Activated naive CD4-positive, alpha-beta T cell treated with anti-CD3 and anti-CD28 coated beads, Interleukin-2, amount 50 U/mL, for 72 hours (primary cell): ENCODE data around the gene RBKS. TPM values are rescaled to one million over a fixed set of nuclear protein-coding genes. Genes with fewer than 3 reads are reported as not detected.

ENCODE experiments used
- ATAC-seq, 2 donors: fragments of 150-1000 bp; cut with Tn5 transposase; 2 replicates each; pipeline ENCODE4 v1.10.0; 2021; ENCODE audit warnings: mild to moderate bottlenecking in 2 of 2, moderate library complexity in 2 of 2
- DNase-seq, 2 donors: peaks; one replicate each; pipeline ENCODE4 v3.0.0; 2021 to 2022; ENCODE audit warnings: low spot score in 2 of 2
- H3K27ac Mint-ChIP-seq, 2 donors: one replicate each; pipeline ENCODE4 v1.8.0; 2022; ENCODE audit warnings: mild to moderate bottlenecking in 2 of 2, mixed read lengths in 2 of 2
- H3K36me3 Mint-ChIP-seq, 2 donors: one replicate each; pipeline ENCODE4 v1.8.0; 2022; ENCODE audit warnings: mixed read lengths in 2 of 2
- H3K9me3 Mint-ChIP-seq, 2 donors: one replicate each; pipeline ENCODE4 v1.8.0; 2022; ENCODE audit warnings: mixed read lengths in 2 of 2
- total RNA-seq, 2 donors: library from RNA; stranded (reverse); gene quantifications; one replicate each; pipeline ENCODE4 v1.2.3, GENCODE V29; 2022

Gene RBKS
- total RNA-seq, 2 donors from 2014 or later = 1.5 to 12.1 TPM

DNA sequence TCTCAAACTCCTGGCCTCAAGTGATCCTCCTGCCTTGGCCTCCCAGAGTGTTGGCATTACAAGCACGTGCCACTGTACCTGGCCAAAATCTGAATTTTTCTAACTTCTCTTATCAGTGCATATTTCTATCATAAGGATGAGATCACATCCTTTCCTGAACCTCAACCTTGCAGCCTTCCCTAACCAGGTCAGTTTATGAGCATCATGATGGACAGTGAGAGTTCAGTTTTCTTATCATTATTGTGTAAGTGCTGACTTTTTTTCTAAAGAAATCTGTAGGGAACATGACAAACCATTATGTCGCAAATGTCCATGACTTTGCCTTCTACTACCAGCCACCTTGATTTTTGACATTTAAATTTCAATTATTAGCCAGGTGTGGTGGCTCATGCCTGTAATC is 87.1 kb downstream of the RBKS start:
- DNase-seq (no peak), ATAC-seq (no peak)
- no peaks in the 10 kb centered on the region for H3K36me3 Mint-ChIP-seq
- H3K9me3 Mint-ChIP-seq = no peaks in the 10 kb centered on the region
- peak overlapping the region in 1 of 2 donors; percentile 4 for H3K27ac Mint-ChIP-seq

DNA sequence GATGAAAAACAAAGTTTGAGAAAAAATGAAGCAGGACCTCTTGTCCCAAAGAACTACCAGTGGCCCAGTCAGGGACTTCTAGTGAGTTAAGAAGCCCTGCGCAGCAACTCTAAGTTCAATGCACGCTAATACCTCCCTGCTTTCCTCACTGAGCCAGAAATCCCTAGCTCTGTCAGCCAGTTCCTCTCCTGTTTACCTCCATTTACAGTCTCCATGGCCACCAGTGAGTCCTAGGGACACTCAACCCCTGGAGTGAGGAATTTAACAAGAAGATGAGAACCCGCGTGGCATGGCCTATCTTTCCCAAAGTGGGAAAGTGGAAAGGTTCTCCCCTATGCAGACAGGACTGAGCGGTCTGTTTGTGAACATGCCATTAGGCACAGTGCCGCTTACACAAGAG is 87.6 kb downstream of the RBKS start:
- DNase-seq (no peak), ATAC-seq (no peak)
- no peaks in the 10 kb centered on the region for H3K9me3 Mint-ChIP-seq

DNA sequence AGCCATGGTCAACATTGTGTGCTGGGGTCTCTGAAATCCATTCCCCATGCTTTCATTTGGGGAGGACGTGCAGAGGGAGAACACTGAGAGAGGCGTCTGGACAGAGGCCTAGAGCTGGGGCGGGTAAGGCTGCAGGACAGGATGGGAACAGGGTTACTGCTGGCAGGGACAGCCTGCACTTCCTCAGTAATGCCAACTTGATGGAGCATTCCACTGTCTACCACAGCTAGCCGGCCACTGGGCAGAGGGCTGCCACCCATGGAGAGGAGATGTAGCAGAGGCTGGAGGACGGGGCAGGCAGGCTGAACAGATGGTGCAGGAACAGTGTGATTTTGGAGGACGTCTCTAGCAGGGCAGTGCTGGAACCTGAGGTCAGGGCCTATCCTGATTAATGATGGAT is 89.3 kb downstream of the RBKS start:
- no peaks in the 10 kb centered on the region for H3K9me3 Mint-ChIP-seq
- H3K27ac Mint-ChIP-seq = peak overlapping the region in 1 of 2 donors; percentile 22
- no peaks in the 10 kb centered on the region for H3K36me3 Mint-ChIP-seq
- DNase-seq (no peak), ATAC-seq (no peak)

More for the DNA sequence above, 87.6 kb downstream of the RBKS start:
- Mint-ChIP-seq H3K27ac (no peak overlapping the region), H3K36me3 (no peaks in the 10 kb centered on the region)

DNA sequence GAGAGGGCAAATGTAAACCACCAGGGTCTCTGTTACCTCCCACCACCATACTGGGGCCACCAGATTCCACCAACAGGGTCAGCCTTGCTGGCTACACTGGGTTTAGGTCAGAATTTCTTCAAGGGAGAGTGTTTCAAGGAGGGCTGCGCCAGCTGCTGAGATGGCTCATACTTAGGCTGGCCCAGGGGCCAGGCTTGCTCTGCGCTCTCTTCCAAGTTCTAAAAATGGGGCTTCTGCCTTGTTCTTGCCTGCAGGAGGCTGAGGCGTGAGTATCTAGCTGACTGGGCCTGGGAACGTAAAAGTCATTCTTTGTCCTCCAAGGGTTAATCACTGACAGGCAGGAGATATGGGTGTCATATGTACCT is 90.6 kb downstream of the RBKS start:
- H3K27ac Mint-ChIP-seq = no peak overlapping the region
- no peak for DNase-seq
- H3K9me3 Mint-ChIP-seq = no peaks in the 10 kb centered on the region
- no peaks in the 10 kb centered on the region for H3K36me3 Mint-ChIP-seq
- ATAC-seq = no peak

DNA sequence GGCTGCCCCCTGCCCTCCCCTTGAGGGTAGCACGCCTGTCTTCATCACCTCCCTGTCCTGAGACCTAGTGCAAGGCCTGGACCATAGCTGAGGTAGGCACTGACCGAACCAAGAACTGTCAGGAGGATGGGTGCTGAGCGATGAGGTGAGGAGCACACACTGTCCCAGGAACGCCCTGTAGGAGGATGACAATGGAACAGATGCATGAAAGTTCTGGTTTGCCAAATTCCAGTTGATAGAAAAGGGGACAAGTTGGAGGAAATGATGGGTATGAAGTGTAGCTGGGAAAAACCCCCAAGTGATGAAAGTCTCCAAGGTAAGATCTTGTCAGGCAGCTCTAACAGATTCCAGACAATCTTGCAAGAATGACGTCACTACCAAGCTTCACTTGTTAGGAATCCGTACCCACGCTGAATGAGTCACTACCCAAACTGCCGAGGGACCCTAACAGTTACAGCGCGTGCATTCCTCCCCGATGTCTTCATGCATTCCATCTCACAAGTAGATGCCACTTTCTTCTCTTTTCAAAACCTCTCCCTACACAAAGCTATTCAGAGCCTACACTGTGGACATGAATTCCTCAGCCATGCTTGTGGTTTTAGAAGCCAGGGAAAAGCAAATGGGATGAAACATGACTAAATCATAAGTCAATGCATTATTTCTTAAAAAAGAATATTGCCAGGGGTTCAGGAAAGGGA is 91.1 kb downstream of the RBKS start:
- Mint-ChIP-seq H3K36me3 (no peaks in the 10 kb centered on the region), H3K27ac (no peak overlapping the region), H3K9me3 (no peaks in the 10 kb centered on the region)
- DNase-seq (no peak), ATAC-seq (no peak)

DNA sequence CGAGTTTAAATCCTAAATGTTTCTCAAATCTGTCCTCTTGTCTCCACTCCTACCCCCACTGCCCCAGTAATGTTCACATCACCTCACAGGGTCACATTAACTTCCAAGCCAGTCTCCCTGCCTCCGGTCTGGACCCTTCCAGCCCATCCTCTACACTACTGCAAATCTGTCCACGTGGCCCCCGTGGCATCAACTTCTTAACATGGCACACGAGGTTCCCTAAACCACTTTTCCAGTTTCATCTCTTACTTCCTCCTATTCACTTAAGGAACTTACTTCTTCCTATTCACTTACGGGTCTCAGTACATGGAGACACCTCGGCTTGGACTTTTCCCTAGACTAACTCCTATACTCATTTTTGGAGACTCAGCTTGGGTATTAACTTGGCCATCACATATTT is 91.7 kb downstream of the RBKS start:
- Mint-ChIP-seq H3K36me3 (no peaks in the 10 kb centered on the region), H3K9me3 (no peaks in the 10 kb centered on the region), H3K27ac (no peak overlapping the region)
- DNase-seq (no peak), ATAC-seq (no peak)

DNA sequence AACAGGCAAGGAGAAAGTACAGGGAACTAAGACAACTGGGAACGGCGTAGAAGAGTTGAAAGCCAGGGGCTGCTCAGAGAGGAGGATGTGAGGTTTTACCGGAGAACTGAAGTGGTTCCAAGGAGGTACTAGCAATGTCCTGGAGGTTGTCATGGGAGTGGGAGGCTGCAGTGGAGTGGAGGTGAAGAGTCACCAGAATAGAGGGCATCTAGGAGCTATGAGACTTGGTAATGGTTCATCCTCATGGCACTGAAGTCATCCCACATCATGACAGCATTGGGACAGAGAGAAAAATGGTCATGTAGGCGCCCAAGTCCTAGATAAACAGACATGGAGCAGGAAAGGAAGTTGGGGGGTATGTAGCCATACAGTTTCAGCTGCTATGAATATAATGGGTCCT is 92.3 kb downstream of the RBKS start:
- DNase-seq (no peak), ATAC-seq (no peak)

DNA sequence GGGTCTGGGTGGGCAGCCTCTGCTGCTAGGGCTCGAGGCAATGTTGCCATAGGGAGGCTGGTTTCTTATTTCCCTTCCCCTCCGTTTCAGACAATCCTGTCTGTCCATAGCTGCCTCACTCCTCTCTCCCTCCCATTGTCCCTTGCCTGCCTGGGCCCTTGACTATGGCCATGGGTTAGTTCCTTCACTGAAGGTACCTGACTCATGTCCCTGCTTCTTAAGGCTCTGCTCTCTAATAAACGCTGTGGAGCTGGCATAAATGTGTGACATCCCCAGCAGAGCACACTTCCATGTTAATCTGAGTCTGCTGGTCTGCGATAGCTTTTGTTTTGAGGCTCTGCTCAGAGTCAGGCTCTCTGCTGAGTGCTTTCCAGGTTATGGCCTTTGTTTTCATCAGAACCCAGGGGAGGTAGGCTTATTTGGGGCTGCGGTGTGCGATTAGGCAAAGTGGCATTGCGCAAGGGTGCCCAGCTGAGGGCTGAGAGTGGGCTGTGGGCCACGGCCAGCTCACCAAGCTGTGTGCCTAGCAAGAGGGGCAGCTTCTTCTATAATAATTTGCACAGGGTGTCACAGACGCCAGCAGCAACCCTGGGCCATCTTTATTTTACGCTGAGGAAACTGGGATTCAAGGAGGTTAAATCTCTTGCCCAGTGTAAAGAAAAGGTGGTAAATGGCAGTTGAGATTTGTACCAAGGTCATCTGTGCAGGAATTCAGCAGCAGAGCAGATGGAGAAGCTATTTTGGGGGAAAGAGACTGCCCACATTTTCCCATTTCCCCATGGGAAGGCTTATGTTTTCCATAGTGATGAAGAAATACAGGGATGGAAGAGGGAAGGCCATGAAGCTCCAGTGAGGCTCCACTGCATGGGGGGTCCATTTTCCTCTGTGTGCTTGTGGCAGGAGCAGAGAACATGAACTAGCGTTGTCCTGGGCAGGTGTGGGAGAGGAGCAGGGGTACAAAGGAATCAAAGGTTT is 93.1 kb downstream of the RBKS start:
- ATAC-seq = no peak
- DNase-seq = no peak
- Mint-ChIP-seq H3K9me3 (no peaks in the 10 kb centered on the region), H3K36me3 (no peaks in the 10 kb centered on the region), H3K27ac (peak overlapping the region in 1 of 2 donors; percentile 51)

More for the DNA sequence above, 92.3 kb downstream of the RBKS start:
- H3K27ac Mint-ChIP-seq = peak overlapping the region in 1 of 2 donors; percentile 51
- no peaks in the 10 kb centered on the region for H3K9me3 Mint-ChIP-seq
- H3K36me3 Mint-ChIP-seq = no peaks in the 10 kb centered on the region

DNA sequence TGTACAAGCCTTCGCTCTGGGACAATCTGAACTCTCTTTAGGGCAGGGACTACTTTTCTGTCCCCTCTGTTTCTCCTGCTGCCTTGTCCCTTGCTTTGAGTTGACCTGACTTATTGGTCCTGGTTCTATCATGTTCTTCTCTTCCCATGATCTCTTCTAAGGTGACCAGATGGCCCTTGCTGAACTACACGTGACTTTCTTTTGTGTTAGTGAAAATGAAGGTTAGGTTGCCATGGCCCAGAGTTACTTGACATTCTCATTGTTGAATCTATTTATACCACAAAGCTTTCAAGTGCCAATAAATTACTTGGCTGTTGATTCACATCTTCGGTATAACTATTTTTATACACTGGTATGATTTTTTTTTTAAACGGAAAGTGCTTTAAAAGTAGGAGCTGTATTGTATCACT is 94.3 kb downstream of the RBKS start:
- ATAC-seq = no peak

DNA sequence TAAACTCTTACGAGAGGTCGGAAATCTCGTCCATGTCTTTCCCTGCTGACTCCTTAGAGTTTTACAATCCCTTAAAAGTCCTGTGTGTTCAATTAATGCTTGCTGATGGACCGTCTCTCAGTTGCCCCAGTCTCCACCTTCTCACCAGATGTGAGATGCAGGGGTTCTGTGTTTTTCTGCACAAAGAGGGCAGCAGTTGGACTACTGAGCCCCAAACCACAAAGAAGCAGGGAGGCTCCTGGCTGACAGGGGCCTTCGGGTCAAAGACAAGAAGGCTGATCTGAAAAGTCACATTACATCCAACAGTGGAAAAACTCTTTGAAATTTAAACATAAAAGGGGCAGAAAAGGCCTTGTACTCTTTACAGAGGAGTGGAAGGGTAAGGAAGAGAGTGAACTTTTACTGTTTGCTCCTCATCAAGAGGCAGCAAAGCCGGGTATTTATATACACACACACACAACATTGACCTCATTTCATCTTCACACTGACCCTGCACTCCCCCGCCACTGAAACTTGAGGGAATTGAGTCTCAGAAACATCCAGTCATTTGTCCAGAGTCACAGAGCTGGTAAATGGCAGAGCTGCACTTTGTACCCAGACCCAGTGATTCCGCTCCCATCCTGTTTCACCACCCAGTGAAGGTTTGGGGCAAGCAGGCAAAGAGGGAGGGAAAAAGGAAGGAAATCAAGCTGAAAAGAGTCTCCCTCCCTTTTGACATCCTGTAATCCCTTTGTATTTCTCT is 94.9 kb downstream of the RBKS start:
- DNase-seq (no peak), ATAC-seq (no peak)
- Mint-ChIP-seq H3K9me3 (no peaks in the 10 kb centered on the region), H3K36me3 (no peaks in the 10 kb centered on the region), H3K27ac (no peak overlapping the region)

More for the DNA sequence above, 94.3 kb downstream of the RBKS start:
- DNase-seq = no peak
- H3K9me3 Mint-ChIP-seq = no peaks in the 10 kb centered on the region
- no peaks in the 10 kb centered on the region for H3K36me3 Mint-ChIP-seq
- H3K27ac Mint-ChIP-seq = no peak overlapping the region

DNA sequence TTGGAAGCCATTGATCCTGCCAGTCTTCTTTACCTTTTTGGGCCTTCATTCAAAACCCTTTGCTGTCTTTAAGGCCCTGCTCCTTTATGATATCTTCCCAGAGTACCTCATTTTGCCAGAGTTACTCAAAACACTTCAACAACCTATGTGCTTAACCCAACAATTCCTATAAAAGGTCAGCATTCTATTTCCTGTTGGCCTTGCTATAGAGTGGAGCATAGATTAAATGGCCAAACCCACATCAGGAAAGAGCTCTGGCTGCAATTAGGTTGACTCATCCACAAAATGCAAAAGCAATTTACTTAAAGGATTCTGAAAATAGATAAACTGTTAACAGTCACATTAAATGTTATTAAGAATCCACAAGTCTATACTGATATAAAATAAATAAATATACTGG is 97.4 kb downstream of the RBKS start:
- H3K9me3 Mint-ChIP-seq = no peaks in the 10 kb centered on the region
- ATAC-seq (no peak), DNase-seq (no peak)

DNA sequence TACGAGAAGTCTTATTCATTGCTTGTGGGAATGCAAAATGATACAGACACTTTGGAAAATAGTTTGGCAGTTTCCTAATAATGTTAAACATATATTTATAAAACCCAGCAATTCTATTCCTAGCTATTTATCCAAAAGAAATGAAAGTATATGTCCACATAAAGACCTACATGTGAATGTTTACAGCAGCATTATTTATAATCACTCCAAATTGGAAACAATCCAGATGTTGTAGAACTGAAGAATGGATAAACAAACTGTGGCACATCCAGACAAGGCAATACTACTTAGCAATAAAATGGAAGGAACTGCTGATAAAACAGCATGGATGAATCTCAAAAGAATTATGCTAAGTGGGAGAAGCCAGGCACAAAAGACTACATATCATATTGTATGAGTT is 99.4 kb downstream of the RBKS start:
- Mint-ChIP-seq H3K9me3 (no peaks in the 10 kb centered on the region), H3K27ac (no peak overlapping the region)
- no peak for ATAC-seq

More for the DNA sequence above, 97.4 kb downstream of the RBKS start:
- Mint-ChIP-seq H3K27ac (no peak overlapping the region), H3K36me3 (no peaks in the 10 kb centered on the region)

DNA sequence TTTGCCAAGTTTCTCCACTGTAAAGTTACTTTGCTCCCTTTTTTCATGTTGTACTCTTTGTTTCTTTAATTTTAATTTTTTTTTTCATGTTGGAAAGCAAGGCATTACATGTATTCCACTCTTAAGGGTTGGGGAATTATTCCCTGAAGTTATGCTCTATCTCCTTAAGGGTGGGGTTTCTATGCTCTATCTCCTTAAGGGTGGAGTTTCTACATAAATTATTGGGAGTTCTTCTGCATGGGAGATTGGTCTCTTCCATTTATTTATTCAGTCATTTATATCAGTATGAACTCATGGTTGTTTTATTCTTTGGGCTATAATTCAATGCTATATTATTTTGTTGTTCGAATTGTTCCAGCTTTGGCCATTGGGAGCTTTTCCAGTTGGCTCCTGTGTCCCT is 107.5 kb downstream of the RBKS start:
- Mint-ChIP-seq H3K9me3 (no peaks in the 10 kb centered on the region), H3K27ac (no peak overlapping the region), H3K36me3 (peaks cover 0 to 21% of the 10 kb centered on the region in 2 donors)
- DNase-seq = no peak
- ATAC-seq = no peak

More for the DNA sequence above, 99.4 kb downstream of the RBKS start:
- DNase-seq = no peak
- no peaks in the 10 kb centered on the region for H3K36me3 Mint-ChIP-seq

DNA sequence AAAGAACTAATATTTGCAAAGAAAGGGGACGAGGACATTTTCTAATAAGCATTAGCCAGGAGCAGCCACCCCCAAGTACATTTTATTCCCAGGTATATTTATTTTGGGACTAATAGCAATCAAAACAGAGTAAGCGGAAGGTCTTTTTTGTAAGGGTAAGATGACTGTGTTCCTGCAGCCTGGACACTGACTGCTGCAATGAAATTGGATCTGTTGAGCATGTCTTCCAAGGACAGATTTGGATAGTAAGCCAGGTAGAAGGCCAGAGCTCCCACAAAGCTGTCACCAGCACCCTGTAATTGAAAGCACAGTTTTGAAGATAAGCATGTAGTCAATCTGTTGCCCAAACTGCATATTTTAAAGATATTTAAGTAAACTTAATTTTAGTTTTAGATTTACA is 108.7 kb downstream of the RBKS start:
- H3K36me3 Mint-ChIP-seq = peaks cover 0 to 21% of the 10 kb centered on the region in 2 donors
- ATAC-seq = no peak
- H3K9me3 Mint-ChIP-seq = no peaks in the 10 kb centered on the region
- H3K27ac Mint-ChIP-seq = no peak overlapping the region
- no peak for DNase-seq

DNA sequence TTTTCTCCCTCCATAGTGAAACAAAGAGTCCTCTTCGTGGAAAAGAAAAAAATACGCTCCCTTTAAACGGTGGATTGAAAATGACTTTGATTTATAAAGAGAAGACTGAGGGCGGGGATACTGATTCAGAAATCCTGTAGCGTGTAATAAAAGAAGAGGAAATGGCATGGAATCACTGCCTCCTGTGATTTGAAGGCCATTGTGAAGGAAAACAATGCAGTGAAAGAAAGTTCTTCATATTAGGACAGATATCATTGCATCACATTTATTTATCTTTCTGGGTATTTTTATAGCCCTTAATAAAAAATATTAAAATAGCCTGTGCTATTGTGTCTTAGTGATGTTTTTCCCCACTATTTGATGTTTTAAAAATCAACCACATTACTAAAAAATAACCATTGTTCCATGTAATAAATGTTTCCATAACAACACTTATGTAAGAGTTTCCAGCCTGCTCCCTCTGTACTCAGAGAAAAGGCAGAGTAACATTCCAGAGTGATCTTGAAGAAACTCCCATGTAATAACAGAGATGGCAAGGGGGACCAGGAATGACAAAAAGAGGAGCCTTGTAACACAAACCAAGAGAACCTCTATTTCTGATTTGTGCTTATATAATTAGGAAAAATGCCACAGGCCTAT is 110.7 kb downstream of the RBKS start:
- no peaks in the 10 kb centered on the region for H3K9me3 Mint-ChIP-seq
- H3K27ac Mint-ChIP-seq = no peak overlapping the region
- peaks cover 8 to 26% of the 10 kb centered on the region in 2 donors for H3K36me3 Mint-ChIP-seq
- DNase-seq (no peak), ATAC-seq (no peak)

DNA sequence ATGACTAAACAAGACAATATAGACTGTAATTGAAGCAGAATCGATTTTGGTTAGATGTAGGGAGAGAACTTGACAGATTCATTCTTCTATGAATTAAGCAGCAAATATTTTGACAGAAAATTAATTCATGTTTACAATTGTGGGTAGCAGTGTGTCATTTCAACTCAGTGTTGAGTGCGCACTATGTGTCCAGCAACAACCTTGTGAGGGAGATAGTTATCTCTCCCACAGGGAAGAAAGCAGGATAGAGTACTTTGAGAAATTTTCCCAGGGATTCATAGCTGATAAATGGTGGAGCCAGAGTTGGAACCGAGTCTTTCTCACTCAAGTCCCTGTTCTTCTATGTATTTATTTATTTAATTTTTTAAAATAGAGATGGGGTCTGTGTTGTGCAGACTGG is 113.5 kb downstream of the RBKS start:
- peaks cover 22 to 29% of the 10 kb centered on the region in 2 donors for H3K36me3 Mint-ChIP-seq
- no peaks in the 10 kb centered on the region for H3K9me3 Mint-ChIP-seq
- no peak for DNase-seq
- H3K27ac Mint-ChIP-seq = no peak overlapping the region
- ATAC-seq = no peak
